HepG2 (cell line): ENCODE data around the gene RABGAP1L. TPM values are rescaled to one million over a fixed set of nuclear protein-coding genes. Genes with fewer than 3 reads are reported as not detected.

Experiments used
- ATAC-seq: fragments of 200-7000 bp; cut with Tn5 transposase; 3 replicates; pipeline ENCODE4 v1.9.1; 2020; ENCODE audit warnings: mild to moderate bottlenecking, moderate library complexity
- BruUV-seq: library from RNA; stranded (reverse); fragments of 400-500 nt; replicated peaks from 2 replicates; lab custom pipeline; 2021; lab: Mats Ljungman, UMichigan
- CTCF ChIA-PET: fragments of 300-600 bp; formaldehyde crosslinking; extraction: SDS; loops from one replicate; lab custom pipeline; 2021; ENCODE audit warnings: low total read pairs, inconsistent platforms, low intra/inter-chr PET ratio; lab: Yijun Ruan, JAX
- POLR2A ChIA-PET: fragments of 350-600 bp; sonication (Branson Sonifier 250); formaldehyde crosslinking; loops from one replicate; lab custom pipeline; 2020; ENCODE audit warnings: antibody characterized with exemption, inconsistent platforms; lab: Yijun Ruan, JAX
- DNase-seq: peaks from one replicate; pipeline ENCODE4 v3.0.0-alpha.2; 2015; ENCODE audit warnings: low spot score
- FAIRE-seq: peaks from 3 replicates; lab custom pipeline; 2011; peaks lifted over from hg19 to GRCh38; lab: Jason Lieb, UNC
- H2AFZ ChIP-seq: one replicate; pipeline ENCODE4 v1.6.1; 2011; ENCODE audit warnings: low read length, inconsistent platforms
- H3K27ac ChIP-seq: fragments of 300-600 bp; 3 replicates; pipeline ENCODE4 v1.8.0; 2011; ENCODE audit warnings: mixed run types, mild to moderate bottlenecking, mixed read lengths, low read length, inconsistent platforms; ENCODE audit not compliant: insufficient read depth; ENCODE audit errors: extremely low read length
- H3K27me3 ChIP-seq, 2 experiments: fragments of 200-600 bp in 1 of 2; 2 replicates in 1 of 2; 3 replicates in 1 of 2; pipeline versions ENCODE4 v1.6.0 to v1.8.0; 2011; ENCODE audit warnings: low read length in 2 of 2, mild to moderate bottlenecking in 2 of 2, moderate library complexity in 2 of 2, inconsistent platforms in 1 of 2; ENCODE audit not compliant: insufficient read depth in 2 of 2, control insufficient read depth in 1 of 2
- H3K36me3 ChIP-seq, 2 experiments: fragments of 200-600 bp in 1 of 2; replicated peaks in 1 of 2; 2 replicates in 1 of 2; 3 replicates in 1 of 2; pipeline versions ENCODE4 v1.5.1 to v1.8.0; 2011; ENCODE audit warnings: low read length in 2 of 2, inconsistent platforms in 1 of 2; ENCODE audit not compliant: insufficient read depth in 2 of 2, control insufficient read depth in 1 of 2
- H3K4me1 ChIP-seq: 2 replicates; pipeline ENCODE4 v1.5.1; 2012; ENCODE audit warnings: low read length, inconsistent platforms; ENCODE audit not compliant: insufficient read depth
- H3K4me2 ChIP-seq: 2 replicates; pipeline ENCODE4 v1.6.0; 2011; ENCODE audit warnings: low read depth, low read length, inconsistent platforms
- H3K4me3 ChIP-seq, 3 experiments: fragments of 200-600 bp in 1 of 3; sonication (generic), shearing (Covaris generic) in 1 of 3; replicated peaks in 1 of 3; 2 replicates each; pipeline ENCODE4 v1.5.1; 2011 to 2016; ENCODE audit warnings: low read length in 3 of 3, inconsistent platforms in 2 of 3, low read depth in 2 of 3, mild to moderate bottlenecking in 2 of 3, control low read depth in 1 of 3, mixed read lengths in 1 of 3; ENCODE audit not compliant: insufficient read depth in 1 of 3
- H3K79me2 ChIP-seq: one replicate; pipeline ENCODE4 v1.6.1; 2011; ENCODE audit warnings: low read length, inconsistent platforms; ENCODE audit not compliant: insufficient read depth
- H3K9ac ChIP-seq: 2 replicates; pipeline ENCODE4 v1.6.0; 2011; ENCODE audit warnings: mild to moderate bottlenecking, low read depth, low read length, inconsistent platforms; ENCODE audit not compliant: insufficient read depth
- H3K9me3 ChIP-seq: 2 replicates; pipeline ENCODE4 v1.5.1; 2012; ENCODE audit warnings: mild to moderate bottlenecking, low read length
- H4K20me1 ChIP-seq: 2 replicates; pipeline ENCODE4 v1.6.0; 2011; ENCODE audit warnings: inconsistent platforms, mild to moderate bottlenecking, low read length, moderate library complexity; ENCODE audit not compliant: insufficient read depth
- ATF7 ChIP-seq, 2 experiments: fragments of 450-650 bp in 1 of 2; sonication (generic) in 1 of 2; formaldehyde crosslinking in 1 of 2; IDR thresholded peaks; 2 replicates each; pipeline versions ENCODE4 v1.4.0 to v1.6.1; 2016 to 2020; ENCODE audit warnings: antibody characterized with exemption in 1 of 2, mild to moderate bottlenecking in 1 of 2, missing genetic modification reagents in 1 of 2
- CREB1 ChIP-seq, 2 experiments: fragments of 450-650 bp in 1 of 2; IDR thresholded peaks; 2 replicates each; pipeline ENCODE4 v1.6.1; 2016 to 2017; ENCODE audit warnings: control low read depth in 1 of 2, mild to moderate bottlenecking in 1 of 2, missing compliant biosample characterization in 1 of 2, missing genetic modification characterization in 1 of 2
- RELA ChIP-seq: sonication (generic); formaldehyde crosslinking; IDR thresholded peaks from 2 replicates; pipeline ENCODE4 v1.4.0; 2020; ENCODE audit warnings: missing genetic modification reagents
- ZNF205 ChIP-seq: IDR thresholded peaks from 2 replicates; pipeline ENCODE4 v1.6.1; 2018; ENCODE audit warnings: missing biosample characterization, missing genetic modification reagents
- WGBS: methylation state at CpG from one replicate; pipeline ENCODE4 v1.1.6; 2017; ENCODE audit warnings: low lambda C conversion rate; 5-methylcytosine and 5-hydroxymethylcytosine counted together
- in situ Hi-C: cut with HindIII; loops from 2 replicates; pipeline ENCODE4 v1.10.0; 2017; ENCODE audit warnings: low pct_unique_long_range_greater_than_20kb; ENCODE audit not compliant: extremely low pct_ligation_motif_present
- intact Hi-C: fragments of 100-400 bp; cut with micrococcal nuclease; formaldehyde crosslinking; loops from one replicate; pipeline ENCODE4 v1.10.0; 2022; ENCODE audit not compliant: unreplicated experiment
- polyA plus RNA-seq, 8 experiments: library from polyadenylated mRNA; depleted of rRNA in 3 of 8; stranded (reverse) in 7 of 8; unstranded in 1 of 8; fragments of >200 nt; fragmentation: Illumina TruSeq in 4 of 8; extraction: Trizol in 4 of 8; gene quantifications; 2 replicates each; pipeline versions ENCODE4 v1.2.1 to v1.2.3, GENCODE V29; 2011 to 2016; ENCODE audit warnings: low read depth in 4 of 8, missing spikeins in 1 of 8, mixed read lengths in 1 of 8; ENCODE audit not compliant: insufficient read depth in 1 of 8
- total RNA-seq, 5 experiments: library from RNA; depleted of rRNA; stranded (reverse); fragments of >200 nt; fragmentation: Illumina TruSeq; extraction: Trizol; gene quantifications; 2 replicates each; pipeline ENCODE4 v1.2.3, GENCODE V29; 2016; ENCODE audit warnings: low read depth in 1 of 5
- TF ChIP-seq, protein P1 (sequence below): sonication (generic); formaldehyde crosslinking; IDR thresholded peaks from 2 replicates; pipeline ENCODE4 v1.5.1; 2020; ENCODE audit warnings: mild to moderate bottlenecking, missing genetic modification reagents, moderate library complexity
- TF ChIP-seq, protein P2 (sequence below): sonication (generic); formaldehyde crosslinking; conservative IDR thresholded peaks from 2 replicates; pipeline ENCODE4 v1.4.0; 2020; ENCODE audit warnings: mild to moderate bottlenecking, missing genetic modification reagents, moderate library complexity

Gene RABGAP1L
- total and polyA plus RNA-seq, 2 of the 13 experiments (the other 11 are each of a cell fraction or from before 2014, with no cell fraction given) = 7.9 to 22.6 TPM

DNA sequence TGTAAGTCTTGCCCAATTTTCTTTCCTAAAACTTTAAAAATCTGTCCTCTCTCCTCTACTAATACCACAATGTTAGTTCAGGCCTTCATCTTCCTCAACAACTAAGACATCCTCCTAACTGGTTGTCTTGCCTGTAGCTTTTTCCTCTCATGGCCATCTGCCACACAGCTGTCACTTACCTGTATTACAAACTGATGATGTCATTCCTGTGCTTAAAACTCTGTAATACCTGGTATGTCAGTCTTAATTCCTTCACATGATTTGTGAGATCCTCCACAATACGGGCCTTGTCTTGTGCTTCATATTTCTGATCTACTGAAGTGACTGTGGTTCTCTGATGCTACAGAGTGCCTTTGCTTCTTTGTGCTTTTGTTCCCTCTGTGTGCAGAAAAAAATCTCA is 854.1 kb downstream of the RABGAP1L start:
- Histone ChIP-seq H3K9ac (no peak overlapping the region), H3K27me3 (no peaks in the 10 kb centered on the region), H2AFZ (no peak overlapping the region), H4K20me1 (no peaks in the 10 kb centered on the region; the same call in 1 of the 2 replicates), H3K27ac (no peak overlapping the region), H3K36me3 (peaks cover 8 to 83% of the 10 kb centered on the region in 2 experiments), H3K4me3 (no peak overlapping the region), H3K79me2 (no peaks in the 10 kb centered on the region)
- WGBS = 92% methylated on average over 1 of the region's 1 CpG
- intact Hi-C loops (no loop called here), in situ Hi-C loops (no loop called here)
- FAIRE-seq (no peak), ATAC-seq (no peak), DNase-seq (no peak)
- TSS peak; percentile 21 for BruUV-seq
- ChIA-PET POLR2A (interaction anchor here (1.3 to 2.5 kb wide), 3 partner anchors 10 to 14 kb away, joined by 5 to 10 read pairs (median 9); partner anchors contain the start of genes CACYBP and MRPS14), CTCF (no interaction called here)
- no peak for TF ChIP-seq ZNF205 (CRISPR knock-in tag)
- TF ChIP-seq RELA (CRISPR knock-in tag) = no peak
- TF ChIP-seq, protein P1, sequence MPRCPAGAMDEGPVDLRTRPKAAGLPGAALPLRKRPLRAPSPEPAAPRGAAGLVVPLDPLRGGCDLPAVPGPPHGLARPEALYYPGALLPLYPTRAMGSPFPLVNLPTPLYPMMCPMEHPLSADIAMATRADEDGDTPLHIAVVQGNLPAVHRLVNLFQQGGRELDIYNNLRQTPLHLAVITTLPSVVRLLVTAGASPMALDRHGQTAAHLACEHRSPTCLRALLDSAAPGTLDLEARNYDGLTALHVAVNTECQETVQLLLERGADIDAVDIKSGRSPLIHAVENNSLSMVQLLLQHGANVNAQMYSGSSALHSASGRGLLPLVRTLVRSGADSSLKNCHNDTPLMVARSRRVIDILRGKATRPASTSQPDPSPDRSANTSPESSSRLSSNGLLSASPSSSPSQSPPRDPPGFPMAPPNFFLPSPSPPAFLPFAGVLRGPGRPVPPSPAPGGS (CRISPR knock-in tag) = no peak
- peak; percentile 93 for TF ChIP-seq ATF7 (IDR thresholded peaks at IDR 0.05)
- TF ChIP-seq ATF7 (CRISPR knock-in tag; IDR thresholded peaks at IDR 0.05) = no peak
- TF ChIP-seq CREB1 (IDR thresholded peaks at IDR 0.05) = 0 out of 2 replicates have a peak, but pooled peaks have one; percentile 68
- no peak for TF ChIP-seq CREB1 (CRISPR knock-in tag; IDR thresholded peaks at IDR 0.05)
- TF ChIP-seq, protein P2, sequence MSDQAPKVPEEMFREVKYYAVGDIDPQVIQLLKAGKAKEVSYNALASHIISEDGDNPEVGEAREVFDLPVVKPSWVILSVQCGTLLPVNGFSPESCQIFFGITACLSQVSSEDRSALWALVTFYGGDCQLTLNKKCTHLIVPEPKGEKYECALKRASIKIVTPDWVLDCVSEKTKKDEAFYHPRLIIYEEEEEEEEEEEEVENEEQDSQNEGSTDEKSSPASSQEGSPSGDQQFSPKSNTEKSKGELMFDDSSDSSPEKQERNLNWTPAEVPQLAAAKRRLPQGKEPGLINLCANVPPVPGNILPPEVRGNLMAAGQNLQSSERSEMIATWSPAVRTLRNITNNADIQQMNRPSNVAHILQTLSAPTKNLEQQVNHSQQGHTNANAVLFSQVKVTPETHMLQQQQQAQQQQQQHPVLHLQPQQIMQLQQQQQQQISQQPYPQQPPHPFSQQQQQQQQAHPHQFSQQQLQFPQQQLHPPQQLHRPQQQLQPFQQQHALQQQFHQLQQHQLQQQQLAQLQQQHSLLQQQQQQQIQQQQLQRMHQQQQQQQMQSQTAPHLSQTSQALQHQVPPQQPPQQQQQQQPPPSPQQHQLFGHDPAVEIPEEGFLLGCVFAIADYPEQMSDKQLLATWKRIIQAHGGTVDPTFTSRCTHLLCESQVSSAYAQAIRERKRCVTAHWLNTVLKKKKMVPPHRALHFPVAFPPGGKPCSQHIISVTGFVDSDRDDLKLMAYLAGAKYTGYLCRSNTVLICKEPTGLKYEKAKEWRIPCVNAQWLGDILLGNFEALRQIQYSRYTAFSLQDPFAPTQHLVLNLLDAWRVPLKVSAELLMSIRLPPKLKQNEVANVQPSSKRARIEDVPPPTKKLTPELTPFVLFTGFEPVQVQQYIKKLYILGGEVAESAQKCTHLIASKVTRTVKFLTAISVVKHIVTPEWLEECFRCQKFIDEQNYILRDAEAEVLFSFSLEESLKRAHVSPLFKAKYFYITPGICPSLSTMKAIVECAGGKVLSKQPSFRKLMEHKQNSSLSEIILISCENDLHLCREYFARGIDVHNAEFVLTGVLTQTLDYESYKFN (CRISPR knock-in tag) = no peak
- TF ChIP-seq, all 625 proteins: peak for 2
- Histone ChIP-seq H3K9me3 (no peaks in the 10 kb centered on the region), H3K4me2 (no peak overlapping the region), H3K4me1 (no peaks in the 10 kb centered on the region)
